ENCODE data around the gene GALNT2. TPM values are rescaled to one million over a fixed set of nuclear protein-coding genes. Genes with fewer than 3 reads are reported as not detected.

GALNT2 gene
- total and polyA plus RNA-seq, 9 donors: 38.6 to 142 (median 83.7) TPM

DNA sequence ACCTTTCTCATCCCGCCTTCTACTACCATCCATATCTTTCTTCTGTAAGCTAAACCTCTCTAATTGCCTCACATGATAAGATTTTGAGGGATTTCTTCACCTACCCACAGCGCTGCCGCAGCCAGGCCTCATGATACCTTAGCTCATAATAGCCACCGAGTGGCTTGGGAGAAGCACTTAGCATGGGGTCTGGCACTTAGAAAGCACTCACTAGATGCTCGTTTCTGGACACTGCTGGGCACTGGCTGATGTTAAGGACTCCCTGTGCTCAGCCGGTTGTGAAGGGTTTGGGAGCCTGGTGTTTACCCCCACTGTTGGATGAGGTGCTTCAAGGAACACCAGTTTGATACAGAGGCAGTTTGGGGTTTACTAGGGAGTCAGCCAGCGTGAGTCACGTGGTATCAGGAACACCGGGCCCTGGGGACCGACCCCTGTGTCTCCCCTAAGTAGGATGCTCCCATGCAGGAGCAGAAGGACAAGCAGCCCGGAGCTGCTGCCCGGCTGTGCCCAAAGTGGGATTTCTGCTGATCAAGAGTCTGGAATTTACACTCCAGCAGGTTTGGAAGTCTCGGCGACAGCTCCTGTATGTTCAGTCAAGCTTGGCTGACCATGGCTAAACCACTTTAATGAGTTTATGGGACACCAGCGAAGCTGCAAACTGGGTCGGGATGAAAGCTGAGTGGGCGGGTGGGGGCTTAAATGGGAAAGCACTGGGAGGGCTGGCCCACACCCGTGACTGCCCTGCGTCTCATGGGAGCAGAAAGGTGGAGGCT is 63.3 kb downstream of the GALNT2 start:
- Histone ChIP-seq H3K4me3 (no peak overlapping the region), H3K9me3 (no peaks in the 10 kb centered on the region), H3K4me1 (ENCODE audit: insufficient read depth) (peaks cover 24% of the 10 kb centered on the region), H3K36me3 (no peaks in the 10 kb centered on the region), H3K27ac (peak overlapping the region in 1 of 2 donors; percentile 32), H3K27me3 (no peaks in the 10 kb centered on the region)
- DNase-seq: no peak
- intact Hi-C loops (cut with DNase I): no loop called here
- WGBS, 3 donors: 63 to 85% (median 74%) methylated on average over 19 of the region's 19 CpGs
- TF ChIP-seq, protein P1, sequence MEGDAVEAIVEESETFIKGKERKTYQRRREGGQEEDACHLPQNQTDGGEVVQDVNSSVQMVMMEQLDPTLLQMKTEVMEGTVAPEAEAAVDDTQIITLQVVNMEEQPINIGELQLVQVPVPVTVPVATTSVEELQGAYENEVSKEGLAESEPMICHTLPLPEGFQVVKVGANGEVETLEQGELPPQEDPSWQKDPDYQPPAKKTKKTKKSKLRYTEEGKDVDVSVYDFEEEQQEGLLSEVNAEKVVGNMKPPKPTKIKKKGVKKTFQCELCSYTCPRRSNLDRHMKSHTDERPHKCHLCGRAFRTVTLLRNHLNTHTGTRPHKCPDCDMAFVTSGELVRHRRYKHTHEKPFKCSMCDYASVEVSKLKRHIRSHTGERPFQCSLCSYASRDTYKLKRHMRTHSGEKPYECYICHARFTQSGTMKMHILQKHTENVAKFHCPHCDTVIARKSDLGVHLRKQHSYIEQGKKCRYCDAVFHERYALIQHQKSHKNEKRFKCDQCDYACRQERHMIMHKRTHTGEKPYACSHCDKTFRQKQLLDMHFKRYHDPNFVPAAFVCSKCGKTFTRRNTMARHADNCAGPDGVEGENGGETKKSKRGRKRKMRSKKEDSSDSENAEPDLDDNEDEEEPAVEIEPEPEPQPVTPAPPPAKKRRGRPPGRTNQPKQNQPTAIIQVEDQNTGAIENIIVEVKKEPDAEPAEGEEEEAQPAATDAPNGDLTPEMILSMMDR (IDR thresholded peaks at IDR 0.05): no peak
- TF ChIP-seq POLR2A (IDR thresholded peaks at IDR 0.05): no peak
- TF ChIP-seq EP300 (IDR thresholded peaks at IDR 0.05): no peak

DNA sequence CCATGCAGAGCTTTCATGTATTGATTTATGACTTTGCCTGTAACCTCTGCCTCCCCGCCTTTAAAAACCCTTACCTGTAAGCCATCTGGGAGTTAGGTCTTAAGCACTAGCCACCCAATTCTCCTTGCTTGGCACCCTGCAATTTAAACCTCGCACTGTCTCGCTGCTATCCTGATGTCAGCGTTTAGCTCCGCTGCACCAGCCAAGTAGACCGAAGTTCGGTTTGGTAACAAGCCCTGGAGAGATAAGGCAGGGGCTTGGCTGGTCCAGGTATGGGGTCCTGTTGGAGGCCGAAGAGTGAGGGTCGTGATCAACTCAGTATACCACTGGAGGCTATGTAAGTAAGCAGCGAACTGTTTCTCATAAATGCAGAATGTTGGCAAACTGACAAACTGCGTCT is 64.4 kb downstream of the GALNT2 start:
- Histone ChIP-seq H3K4me1 (ENCODE audit: insufficient read depth) (peaks cover 22% of the 10 kb centered on the region), H3K36me3 (no peaks in the 10 kb centered on the region), H3K4me3 (no peak overlapping the region), H3K27me3 (no peaks in the 10 kb centered on the region), H3K27ac (peak overlapping the region in 1 of 2 donors; percentile 32), H3K9me3 (no peaks in the 10 kb centered on the region)
- TF ChIP-seq, protein P1 (IDR thresholded peaks at IDR 0.05): no peak
- TF ChIP-seq EP300 (IDR thresholded peaks at IDR 0.05) (no peak), POLR2A (IDR thresholded peaks at IDR 0.05) (no peak)
- 90 to 94% (median 92%) methylated on average over 11 of the region's 11 CpGs for WGBS, 3 donors
- intact Hi-C loops (cut with DNase I): no loop called here
- DNase-seq: no peak

DNA sequence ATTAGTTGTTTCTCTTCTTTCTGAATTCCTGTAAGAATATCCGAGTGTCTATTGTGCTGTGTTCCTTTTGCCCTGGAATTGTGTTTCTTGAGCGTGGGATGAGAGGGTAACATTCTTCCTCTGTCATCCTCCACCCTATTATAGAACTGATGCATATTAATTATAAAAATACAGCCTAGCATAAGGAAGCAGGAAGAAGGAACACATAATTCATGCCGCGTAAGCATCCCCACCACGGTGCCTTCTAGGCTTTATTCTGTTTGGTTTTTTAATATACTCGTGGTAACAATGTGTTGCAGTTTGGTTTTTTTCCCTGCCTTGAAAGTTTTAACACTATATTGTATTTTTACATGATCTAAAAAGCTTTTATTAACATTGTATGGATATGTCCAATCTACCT is 65.7 kb downstream of the GALNT2 start:
- Histone ChIP-seq H3K4me3 (no peak overlapping the region), H3K27ac (no peak overlapping the region), H3K27me3 (no peaks in the 10 kb centered on the region), H3K4me1 (ENCODE audit: insufficient read depth) (peaks cover 28% of the 10 kb centered on the region), H3K9me3 (no peaks in the 10 kb centered on the region), H3K36me3 (no peaks in the 10 kb centered on the region)
- no peak for TF ChIP-seq EP300 (IDR thresholded peaks at IDR 0.05)
- TF ChIP-seq, protein P1 (IDR thresholded peaks at IDR 0.05): no peak
- TF ChIP-seq POLR2A (IDR thresholded peaks at IDR 0.05): no peak
- 68 to 74% (median 71%) methylated on average over 6 of the region's 6 CpGs for WGBS, 3 donors
- intact Hi-C loops (cut with DNase I): no loop called here
- DNase-seq: no peak

DNA sequence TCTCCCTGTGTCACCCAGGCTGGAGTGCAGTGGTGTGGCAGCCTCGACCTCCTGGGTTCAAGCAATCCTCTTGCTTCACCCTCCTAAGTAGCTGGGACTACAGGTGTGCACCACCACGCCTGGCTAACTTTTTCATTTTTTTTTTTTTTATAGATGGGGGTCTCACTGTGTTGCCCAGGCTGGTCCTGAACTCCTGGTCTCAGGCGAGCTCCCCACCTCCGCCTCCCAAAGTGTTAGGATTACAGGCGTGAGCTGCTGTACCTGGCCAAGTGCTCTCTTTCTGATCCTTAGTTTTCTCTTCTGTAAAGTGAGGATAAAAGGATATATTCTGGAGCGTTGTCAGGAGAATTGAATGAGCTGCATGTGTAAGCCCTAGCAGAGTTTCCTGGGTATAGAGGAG is 68.7 kb downstream of the GALNT2 start:
- no peaks in the 10 kb centered on the region for H3K9me3 ChIP-seq
- intact Hi-C loops (cut with DNase I): no loop called here
- H3K4me1 ChIP-seq (ENCODE audit: insufficient read depth): peaks cover 20% of the 10 kb centered on the region
- no peak for TF ChIP-seq POLR2A (IDR thresholded peaks at IDR 0.05)
- no peak for TF ChIP-seq EP300 (IDR thresholded peaks at IDR 0.05)
- TF ChIP-seq, protein P1 (IDR thresholded peaks at IDR 0.05): no peak
- no peaks in the 10 kb centered on the region for H3K36me3 ChIP-seq
- peak overlapping the region in 1 of 2 donors; percentile 53 for H3K27ac ChIP-seq
- no peak overlapping the region for H3K4me3 ChIP-seq
- no peaks in the 10 kb centered on the region for H3K27me3 ChIP-seq
- WGBS, 3 donors: 91 to 97% (median 96%) methylated on average over 6 of the region's 6 CpGs
- DNase-seq: no peak

All from ovary (tissue), 9 donors.